Measurements from ENCODE around the gene AUTS2. TPM values are rescaled to one million over a fixed set of nuclear protein-coding genes. Genes with fewer than 3 reads are reported as not detected.
A peak's percentile ranks its signal among the peaks of the same experiment; 100 is the strongest.

AUTS2 gene
- total RNA-seq, 1 donor from 2014 or later: 94.1 TPM

GRCh38 chr7:70525991-70526390, 927.7 kb downstream of the AUTS2 start:
- no peaks in the 10 kb centered on the region for H3K9me3 Mint-ChIP-seq
- no peak for DNase-seq (ENCODE audit: extremely low spot score, unreplicated experiment)
- no peak overlapping the region for H3K27ac Mint-ChIP-seq
- H3K27me3 Mint-ChIP-seq: peaks cover 14% of the 10 kb centered on the region
- H3K4me1 Mint-ChIP-seq (ENCODE audit: unreplicated experiment): peaks cover 30% of the 10 kb centered on the region
- TF ChIP-seq CTCF (conservative IDR thresholded peaks at IDR 0.05): no peak
- no peak overlapping the region for H3K4me3 Mint-ChIP-seq
- H3K36me3 Mint-ChIP-seq: peaks cover 13% of the 10 kb centered on the region

DNA sequence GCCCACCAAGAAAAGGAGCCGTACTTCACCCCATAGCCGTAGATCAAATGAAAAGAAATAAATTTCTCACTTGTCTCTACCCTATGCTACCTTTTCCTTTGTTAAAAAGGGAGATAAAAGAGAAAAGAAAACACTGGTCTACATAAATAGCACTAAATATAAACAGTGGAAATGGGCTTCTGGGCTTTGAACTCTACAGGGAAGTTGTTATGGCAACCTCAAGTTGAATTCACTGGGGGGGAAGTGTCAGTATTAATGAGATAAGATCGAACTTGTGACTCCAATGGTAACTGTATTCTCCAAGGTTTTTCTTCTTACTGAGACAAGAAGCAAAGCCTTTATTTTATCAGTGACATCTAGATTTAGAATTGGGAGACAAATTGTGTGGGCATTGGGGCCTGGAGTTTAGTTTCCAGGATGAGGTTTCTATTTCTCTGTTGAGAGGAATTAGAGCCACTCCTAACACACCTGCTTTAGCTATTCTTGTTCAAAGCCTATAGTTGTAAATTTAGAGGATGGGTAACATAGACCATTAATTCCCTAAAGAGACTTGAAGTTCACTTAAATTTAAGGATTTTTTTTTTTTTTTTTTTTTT, 929.3 kb downstream of the AUTS2 start:
- Mint-ChIP-seq H3K27me3 (peaks cover 13% of the 10 kb centered on the region), H3K4me1 (ENCODE audit: unreplicated experiment) (peaks cover 29% of the 10 kb centered on the region), H3K27ac (no peak overlapping the region), H3K36me3 (peaks cover 17% of the 10 kb centered on the region), H3K4me3 (peak overlapping the region; percentile 23), H3K9me3 (no peaks in the 10 kb centered on the region)
- no peak for TF ChIP-seq CTCF (conservative IDR thresholded peaks at IDR 0.05)
- no peak for DNase-seq (ENCODE audit: extremely low spot score, unreplicated experiment)

- Mint-ChIP-seq H3K4me3 (no peak overlapping the region), H3K27me3 (peaks cover 13% of the 10 kb centered on the region), H3K36me3 (peaks cover 21% of the 10 kb centered on the region), H3K4me1 (ENCODE audit: unreplicated experiment) (peaks cover 29% of the 10 kb centered on the region), H3K9me3 (no peaks in the 10 kb centered on the region), H3K27ac (no peak overlapping the region)
- no peak for TF ChIP-seq CTCF (conservative IDR thresholded peaks at IDR 0.05)
- no peak for DNase-seq (ENCODE audit: extremely low spot score, unreplicated experiment)
These were observed 931.2 kb downstream of the AUTS2 start for GRCh38 chr7:70529436-70529835.

DNA sequence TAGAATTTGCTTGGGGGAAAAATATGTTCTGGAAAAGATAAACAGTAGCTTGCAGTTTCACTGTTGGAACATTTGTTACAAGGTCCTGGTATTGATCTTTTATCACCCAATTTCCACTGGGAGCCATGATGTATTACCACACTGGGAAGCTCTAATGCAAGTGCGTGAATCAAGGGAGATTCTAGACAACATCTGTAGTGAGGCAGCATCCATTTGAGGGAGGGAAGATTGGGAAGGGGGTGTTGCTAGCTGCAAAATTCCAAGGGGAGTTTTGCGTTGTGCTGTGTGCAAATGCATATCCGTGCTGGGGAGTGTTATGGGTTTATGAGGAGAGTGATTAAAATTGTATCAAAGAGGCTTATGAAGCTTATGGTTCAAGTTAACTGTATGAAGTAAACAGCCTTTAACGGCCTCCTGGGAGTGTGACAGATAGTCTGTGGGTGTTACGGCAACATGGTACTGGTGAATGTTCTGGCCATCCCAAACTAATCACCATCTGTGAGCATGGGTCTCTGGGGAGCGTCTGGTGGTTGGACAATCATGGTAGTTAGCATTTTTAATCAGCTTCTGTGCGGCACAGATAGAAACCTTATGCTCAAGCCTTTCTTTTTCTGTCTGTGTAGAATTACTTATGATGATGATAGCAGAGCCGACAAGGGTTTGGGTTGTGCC, 931.8 kb downstream of the AUTS2 start:
- H3K4me3 Mint-ChIP-seq: no peak overlapping the region
- peaks cover 29% of the 10 kb centered on the region for H3K4me1 Mint-ChIP-seq (ENCODE audit: unreplicated experiment)
- TF ChIP-seq CTCF (conservative IDR thresholded peaks at IDR 0.05): no peak
- peaks cover 13% of the 10 kb centered on the region for H3K27me3 Mint-ChIP-seq
- H3K36me3 Mint-ChIP-seq: peaks cover 21% of the 10 kb centered on the region
- no peak for DNase-seq (ENCODE audit: extremely low spot score, unreplicated experiment)
- H3K9me3 Mint-ChIP-seq: no peaks in the 10 kb centered on the region
- no peak overlapping the region for H3K27ac Mint-ChIP-seq

DNA sequence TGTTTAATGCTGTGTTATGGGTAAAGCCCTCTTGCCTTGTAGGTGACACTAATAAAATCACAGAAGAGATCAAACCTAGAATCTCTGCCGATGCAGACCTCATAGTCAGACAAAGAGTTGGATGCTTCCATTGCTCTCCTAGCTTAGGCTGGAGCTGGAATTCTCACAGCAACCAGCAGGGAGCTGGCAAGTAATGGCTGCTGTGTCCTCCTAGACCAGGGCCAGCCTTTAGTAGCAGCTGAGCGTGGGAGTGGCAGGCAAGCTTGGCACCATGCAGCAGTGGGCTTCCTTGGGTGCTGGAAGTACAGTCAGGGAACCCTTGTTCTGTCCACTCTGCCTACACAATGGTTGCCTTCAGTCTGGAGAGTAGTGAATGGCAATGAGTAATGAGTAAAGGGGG, 935.3 kb downstream of the AUTS2 start:
- H3K4me1 Mint-ChIP-seq (ENCODE audit: unreplicated experiment): peaks cover 16% of the 10 kb centered on the region
- no peak for DNase-seq (ENCODE audit: extremely low spot score, unreplicated experiment)
- peaks cover 8% of the 10 kb centered on the region for H3K36me3 Mint-ChIP-seq
- H3K27ac Mint-ChIP-seq: no peak overlapping the region
- no peak for TF ChIP-seq CTCF (conservative IDR thresholded peaks at IDR 0.05)
- H3K9me3 Mint-ChIP-seq: no peaks in the 10 kb centered on the region
- H3K4me3 Mint-ChIP-seq: no peak overlapping the region
- no peaks in the 10 kb centered on the region for H3K27me3 Mint-ChIP-seq
